ENCODE results near the gene ZNF410. TPM values are rescaled to one million over a fixed set of nuclear protein-coding genes. Genes with fewer than 3 reads are reported as not detected.

ZNF410 gene
- total RNA-seq, 1 experiment from 2014 or later: 46.8 TPM

DNA sequence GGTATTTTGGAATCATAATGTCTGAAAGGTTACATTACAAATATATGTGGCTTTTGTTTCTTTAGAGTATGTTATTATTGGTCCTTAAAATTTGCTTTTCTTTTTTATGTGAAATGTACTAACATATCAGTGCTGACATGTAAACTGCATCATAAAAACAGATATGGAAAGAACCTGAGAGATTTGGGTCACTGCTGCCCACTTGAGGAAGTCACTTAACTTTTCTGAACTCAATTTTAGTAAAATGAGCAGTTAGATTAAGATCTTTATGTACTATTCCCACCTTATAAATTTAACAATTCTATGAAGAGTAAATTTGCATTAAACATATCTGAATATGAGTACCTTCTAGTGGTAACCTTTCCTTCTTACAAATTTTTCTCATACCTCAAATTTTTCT is 27.5 kb upstream of the ZNF410 start:
- H3K36me3 ChIP-seq (ENCODE audit: low read depth, low read length): peaks cover 5% of the 10 kb centered on the region; the same call in 1 of the 2 replicates
- 0 out of 2 replicates have a peak, but pooled peaks cover 4% of the 10 kb centered on the region for H3K79me2 ChIP-seq (ENCODE audit: low read length)
- H2AFZ ChIP-seq (ENCODE audit: low read length): no peak overlapping the region
- no peaks in the 10 kb centered on the region for H3K9me3 ChIP-seq (ENCODE audit: low read length)
- no TSS peak for BruUV-seq (replicated peaks)
- H3K27me3 ChIP-seq (ENCODE audit: low read length): no peaks in the 10 kb centered on the region
- H3K9ac ChIP-seq (ENCODE audit: low read length): no peak overlapping the region
- no peaks in the 10 kb centered on the region for H3K4me1 ChIP-seq (ENCODE audit: insufficient read depth, low read length)
- no peaks in the 10 kb centered on the region for H3K9me2 ChIP-seq (replicated peaks; ENCODE audit: low read length)
- H3K27ac ChIP-seq (ENCODE audit: low read length): no peak overlapping the region
- POLR2A ChIA-PET (ENCODE audit: unreplicated experiment): interaction anchor here (0.6 kb wide), 1 partner anchor 369 kb away, joined by 4 read pairs; the partner anchor contains the start of gene RIOX1
- H3K4me3 ChIP-seq (ENCODE audit: low read length): no peak overlapping the region
- TF ChIP-seq EZH2phosphoT487 (IDR thresholded peaks at IDR 0.05; ENCODE audit: borderline replicate concordance, low read length): no peak
- TF ChIP-seq, protein P1, sequence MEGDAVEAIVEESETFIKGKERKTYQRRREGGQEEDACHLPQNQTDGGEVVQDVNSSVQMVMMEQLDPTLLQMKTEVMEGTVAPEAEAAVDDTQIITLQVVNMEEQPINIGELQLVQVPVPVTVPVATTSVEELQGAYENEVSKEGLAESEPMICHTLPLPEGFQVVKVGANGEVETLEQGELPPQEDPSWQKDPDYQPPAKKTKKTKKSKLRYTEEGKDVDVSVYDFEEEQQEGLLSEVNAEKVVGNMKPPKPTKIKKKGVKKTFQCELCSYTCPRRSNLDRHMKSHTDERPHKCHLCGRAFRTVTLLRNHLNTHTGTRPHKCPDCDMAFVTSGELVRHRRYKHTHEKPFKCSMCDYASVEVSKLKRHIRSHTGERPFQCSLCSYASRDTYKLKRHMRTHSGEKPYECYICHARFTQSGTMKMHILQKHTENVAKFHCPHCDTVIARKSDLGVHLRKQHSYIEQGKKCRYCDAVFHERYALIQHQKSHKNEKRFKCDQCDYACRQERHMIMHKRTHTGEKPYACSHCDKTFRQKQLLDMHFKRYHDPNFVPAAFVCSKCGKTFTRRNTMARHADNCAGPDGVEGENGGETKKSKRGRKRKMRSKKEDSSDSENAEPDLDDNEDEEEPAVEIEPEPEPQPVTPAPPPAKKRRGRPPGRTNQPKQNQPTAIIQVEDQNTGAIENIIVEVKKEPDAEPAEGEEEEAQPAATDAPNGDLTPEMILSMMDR (conservative IDR thresholded peaks at IDR 0.05; ENCODE audit: low read depth, low read length): peak; percentile 17; the same call in 1 of the 2 replicates
- CTCF ChIA-PET: no interaction called here
- intact Hi-C loops (cut with micrococcal nuclease): loop anchor here (10.0 kb wide), 1 partner anchor 194 kb away; no protein-coding TSS in a partner anchor
- DNase-seq: no peak
- no peak overlapping the region for H3K4me2 ChIP-seq (ENCODE audit: low read length)
- no peak for ATAC-seq
- no peaks in the 10 kb centered on the region for H4K20me1 ChIP-seq (ENCODE audit: low read length)
- no peaks in the 10 kb centered on the region for H3F3A ChIP-seq (ENCODE audit: low read length, unreplicated experiment)

DNA sequence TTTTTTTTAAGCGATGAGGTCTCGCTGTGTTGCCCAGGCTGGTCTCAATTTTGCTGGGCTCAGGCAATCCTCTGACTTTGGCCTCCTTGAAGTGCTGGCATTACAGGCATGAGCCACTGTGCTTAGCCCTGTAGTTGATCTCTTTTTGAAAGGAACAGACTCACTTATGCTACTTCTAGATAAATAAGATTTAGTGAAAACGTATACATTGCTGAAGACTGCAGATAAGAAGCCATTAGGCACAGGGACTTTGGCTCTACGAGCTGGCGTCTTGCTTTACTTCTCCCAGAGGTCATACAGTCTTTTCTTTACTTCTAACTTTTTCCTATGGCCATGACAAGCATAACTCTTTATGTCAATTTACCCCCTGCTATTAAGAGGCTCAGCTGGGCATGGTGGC is 25.6 kb upstream of the ZNF410 start:
- no peak overlapping the region for H3K4me2 ChIP-seq (ENCODE audit: low read length)
- peaks cover 13% of the 10 kb centered on the region for H3K36me3 ChIP-seq (ENCODE audit: low read depth, low read length)
- H3K4me3 ChIP-seq (ENCODE audit: low read length): no peak overlapping the region
- H4K20me1 ChIP-seq (ENCODE audit: low read length): no peaks in the 10 kb centered on the region
- H3K9me3 ChIP-seq (ENCODE audit: low read length): no peaks in the 10 kb centered on the region
- POLR2A ChIA-PET (ENCODE audit: unreplicated experiment): interaction anchor here (0.7 kb wide), 1 partner anchor 10 kb away, joined by 7 read pairs; no protein-coding TSS in a partner anchor
- CTCF ChIA-PET: no interaction called here
- intact Hi-C loops (cut with micrococcal nuclease): no loop called here
- ATAC-seq (no peak), DNase-seq (no peak)
- TF ChIP-seq EZH2 (IDR thresholded peaks at IDR 0.05; ENCODE audit: low read length, unreplicated experiment) (no peak), EZH2phosphoT487 (IDR thresholded peaks at IDR 0.05; ENCODE audit: borderline replicate concordance, low read length) (no peak)
- TF ChIP-seq, protein P1 (conservative IDR thresholded peaks at IDR 0.05; ENCODE audit: low read depth, low read length): no peak
- no peaks in the 10 kb centered on the region for H3K9me2 ChIP-seq (replicated peaks; ENCODE audit: low read length)
- H3K79me2 ChIP-seq (ENCODE audit: low read length): no peaks in the 10 kb centered on the region
- H3K4me1 ChIP-seq (ENCODE audit: insufficient read depth, low read length): no peaks in the 10 kb centered on the region
- no peaks in the 10 kb centered on the region for H3F3A ChIP-seq (ENCODE audit: low read length, unreplicated experiment)
- no TSS peak for BruUV-seq (replicated peaks)
- no peaks in the 10 kb centered on the region for H3K27me3 ChIP-seq (ENCODE audit: low read length)
- no peak overlapping the region for H3K9ac ChIP-seq (ENCODE audit: low read length)
- no peak overlapping the region for H2AFZ ChIP-seq (ENCODE audit: low read length)
- no peak overlapping the region for H3K27ac ChIP-seq (ENCODE audit: low read length)

DNA sequence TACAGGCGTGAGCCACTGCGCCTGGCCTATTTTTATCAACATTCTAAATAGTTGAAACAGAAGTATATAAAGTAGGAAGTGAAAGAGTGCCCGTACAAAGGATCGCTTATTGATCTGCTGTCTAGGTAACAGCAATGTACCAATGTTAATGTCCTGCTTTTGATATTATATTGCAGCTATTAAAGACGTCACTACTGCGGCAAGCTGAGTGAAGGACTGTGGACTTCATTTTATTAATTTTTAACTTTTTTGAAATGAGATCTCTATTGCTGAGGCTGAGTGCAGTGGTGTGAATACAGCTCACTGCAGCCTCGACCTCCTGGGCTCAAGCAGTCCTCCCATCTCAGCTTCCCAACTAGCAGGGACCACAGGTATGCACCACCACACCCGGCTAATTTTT is 24.2 kb upstream of the ZNF410 start:
- H3K27me3 ChIP-seq (ENCODE audit: low read length): no peaks in the 10 kb centered on the region
- no peak overlapping the region for H3K27ac ChIP-seq (ENCODE audit: low read length)
- H3K4me3 ChIP-seq (ENCODE audit: low read length): no peak overlapping the region
- H3K9ac ChIP-seq (ENCODE audit: low read length): no peak overlapping the region
- ChIA-PET CTCF (no interaction called here), POLR2A (ENCODE audit: unreplicated experiment) (no interaction called here)
- H3K9me2 ChIP-seq (replicated peaks; ENCODE audit: low read length): no peaks in the 10 kb centered on the region
- no peaks in the 10 kb centered on the region for H3K4me1 ChIP-seq (ENCODE audit: insufficient read depth, low read length)
- no peaks in the 10 kb centered on the region for H3F3A ChIP-seq (ENCODE audit: low read length, unreplicated experiment)
- TF ChIP-seq EZH2phosphoT487 (IDR thresholded peaks at IDR 0.05; ENCODE audit: borderline replicate concordance, low read length) (no peak), EZH2 (IDR thresholded peaks at IDR 0.05; ENCODE audit: low read length, unreplicated experiment) (no peak)
- TF ChIP-seq, protein P1 (conservative IDR thresholded peaks at IDR 0.05; ENCODE audit: low read depth, low read length): no peak
- H4K20me1 ChIP-seq (ENCODE audit: low read length): no peaks in the 10 kb centered on the region
- no peak overlapping the region for H2AFZ ChIP-seq (ENCODE audit: low read length)
- intact Hi-C loops (cut with micrococcal nuclease): no loop called here
- H3K36me3 ChIP-seq (ENCODE audit: low read depth, low read length): peaks cover 13% of the 10 kb centered on the region
- ATAC-seq: no peak
- DNase-seq: no peak
- no peaks in the 10 kb centered on the region for H3K9me3 ChIP-seq (ENCODE audit: low read length)
- no peak overlapping the region for H3K4me2 ChIP-seq (ENCODE audit: low read length)
- BruUV-seq (replicated peaks): no TSS peak
- no peaks in the 10 kb centered on the region for H3K79me2 ChIP-seq (ENCODE audit: low read length)

Measured in PC-3 (cell line).